CD4-positive, alpha-beta memory T cell (primary cell): Measurements from ENCODE around the gene ARHGAP22. TPM values are rescaled to one million over a fixed set of nuclear protein-coding genes. Genes with fewer than 3 reads are reported as not detected.
A peak's percentile ranks its signal among the peaks of the same experiment; 100 is the strongest.

ENCODE experiments used
- CTCF ChIA-PET: fragments of 350-600 bp; sonication (Branson Sonifier 250); formaldehyde crosslinking; loops from one replicate; lab custom pipeline; 2021; ENCODE audit warnings: inconsistent platforms; ENCODE audit not compliant: partially characterized antibody; lab: Charles Lee
- POLR2A ChIA-PET: fragments of 350-600 bp; sonication (Branson Sonifier 250); formaldehyde crosslinking; loops from one replicate; lab custom pipeline; 2021; ENCODE audit not compliant: partially characterized antibody; lab: Charles Lee
- DNase-seq, 5 donors: peaks; one replicate each; pipeline versions ENCODE4 v3.0.0 to v3.0.0-alpha.2; 2020 to 2022; ENCODE audit warnings: mixed read lengths in 1 of 5
- H3K27ac ChIP-seq: one replicate; pipeline ENCODE4 v1.7.0; 2013; ENCODE audit warnings: low read depth, low read length
- H3K27me3 ChIP-seq: 2 replicates; pipeline ENCODE4 v1.7.0; 2013; ENCODE audit warnings: mild to moderate bottlenecking, low read length, moderate library complexity; ENCODE audit not compliant: insufficient read depth
- H3K36me3 ChIP-seq: 2 replicates; pipeline ENCODE4 v1.7.0; 2013; ENCODE audit warnings: mild to moderate bottlenecking, low read length, moderate library complexity; ENCODE audit not compliant: insufficient read depth
- H3K4me1 ChIP-seq: 2 replicates; pipeline ENCODE4 v1.7.0; 2013; ENCODE audit warnings: mild to moderate bottlenecking, low read length, moderate library complexity; ENCODE audit not compliant: insufficient read depth
- H3K4me3 ChIP-seq, 2 donors: one replicate each; pipeline ENCODE4 v1.7.0; 2013; ENCODE audit warnings: low read length in 2 of 2, mild to moderate bottlenecking in 1 of 2
- H3K9me3 ChIP-seq, 2 donors: one replicate each; pipeline ENCODE4 v1.7.0; 2013; ENCODE audit warnings: low read length in 2 of 2, control low read depth in 1 of 2; ENCODE audit not compliant: control insufficient read depth in 1 of 2
- H3K27ac Mint-ChIP-seq, 7 donors: one replicate each; pipeline ENCODE4 v1.8.0; 2020 to 2021; ENCODE audit warnings: mixed read lengths in 7 of 7, mild to moderate bottlenecking in 6 of 7, inconsistent platforms in 3 of 7, moderate library complexity in 3 of 7
- H3K27me3 Mint-ChIP-seq, 2 donors: one replicate each; pipeline ENCODE4 v1.8.0; 2020 to 2021; ENCODE audit warnings: mixed read lengths in 2 of 2
- H3K36me3 Mint-ChIP-seq, 2 donors: one replicate each; pipeline ENCODE4 v1.8.0; 2020 to 2021; ENCODE audit warnings: mixed read lengths in 2 of 2, inconsistent platforms in 1 of 2, mild to moderate bottlenecking in 1 of 2
- H3K4me1 Mint-ChIP-seq, 4 donors: one replicate each; pipeline ENCODE4 v1.8.0; 2020 to 2021; ENCODE audit warnings: mixed read lengths in 4 of 4, mild to moderate bottlenecking in 1 of 4
- H3K4me3 Mint-ChIP-seq, 8 donors: one replicate each; pipeline ENCODE4 v1.8.0; 2020 to 2021; ENCODE audit warnings: mixed read lengths in 8 of 8, mild to moderate bottlenecking in 7 of 8, moderate library complexity in 6 of 8, inconsistent platforms in 3 of 8
- H3K9me3 Mint-ChIP-seq, 8 donors: one replicate each; pipeline ENCODE4 v1.8.0; 2020 to 2021; ENCODE audit warnings: mixed read lengths in 8 of 8, mild to moderate bottlenecking in 5 of 8, inconsistent platforms in 3 of 8, moderate library complexity in 1 of 8
- intact Hi-C: fragments of 100-400 bp; cut with micrococcal nuclease; formaldehyde crosslinking; loops from one replicate; pipeline ENCODE4 v1.15.1; 2023
- polyA plus RNA-seq, 2 donors: library from polyadenylated mRNA; unstranded; fragments of 300-500 nt; fragmentation: Illumina TruSeq; gene quantifications; one replicate each; pipeline ENCODE4 v1.2.3, GENCODE V29; 2021
- total RNA-seq, 2 experiments: library from RNA; stranded (reverse); gene quantifications; one replicate each; pipeline ENCODE4 v1.2.3, GENCODE V29; 2021

The ARHGAP22 gene
- total and polyA plus RNA-seq, 4 experiments from 2014 or later: 0.20 to 0.83 TPM; not detected in 2

DNA sequence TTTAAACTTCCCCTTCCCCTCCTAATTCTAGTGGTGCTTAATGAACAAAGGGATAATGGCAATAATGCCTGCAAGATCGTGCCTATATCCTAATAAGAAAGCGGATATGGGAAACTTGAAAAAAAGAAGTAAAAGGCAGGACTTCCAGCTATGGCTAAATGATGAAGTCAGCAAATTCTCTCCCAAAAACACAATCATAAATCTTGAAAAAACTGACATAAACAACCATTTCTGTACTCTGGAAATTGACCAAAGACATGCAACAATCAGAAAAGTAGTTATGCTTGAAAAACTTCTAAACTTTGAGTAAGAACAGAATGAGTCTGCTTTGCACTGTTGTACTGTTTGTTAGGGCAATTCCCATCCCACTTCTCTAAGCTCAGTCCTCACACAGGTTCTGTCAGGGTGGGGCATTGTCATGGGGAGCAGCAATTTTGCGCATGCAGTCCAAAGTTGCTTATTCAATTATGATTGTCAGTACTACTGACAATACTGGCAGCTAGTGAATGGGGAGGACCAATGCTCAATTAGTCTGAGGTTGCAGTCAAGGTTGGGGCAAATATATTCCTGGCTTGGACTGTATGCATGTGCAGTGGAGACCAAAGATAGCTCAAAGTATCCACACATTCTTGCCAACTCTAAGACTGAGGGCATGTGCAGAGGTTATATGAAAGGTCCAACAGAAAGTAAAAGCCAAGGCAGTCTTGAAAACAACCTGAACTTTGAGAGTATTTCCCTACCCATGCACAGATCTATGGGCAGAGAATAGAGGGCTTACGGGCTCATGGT, 34.1 kb upstream of the ARHGAP22 start:
- peaks cover 2 to 5% of the 10 kb centered on the region in 2 donors for H3K36me3 Mint-ChIP-seq
- no peak for DNase-seq
- peaks cover 2 to 12% (median 8%) of the 10 kb centered on the region in 4 donors for H3K4me1 Mint-ChIP-seq
- no peak overlapping the region for H3K27ac ChIP-seq
- H3K27ac Mint-ChIP-seq: no peak overlapping the region
- ChIA-PET POLR2A (no interaction called here), CTCF (interaction anchor here (1.0 to 1.8 kb wide), 2 partner anchors 17 to 20 kb away, joined by 3 to 8 read pairs; no protein-coding TSS in a partner anchor)
- H3K36me3 ChIP-seq: no peaks in the 10 kb centered on the region
- H3K4me1 ChIP-seq: peaks cover 6% of the 10 kb centered on the region
- no peaks in the 10 kb centered on the region for H3K27me3 ChIP-seq
- no peaks in the 10 kb centered on the region for H3K9me3 ChIP-seq
- H3K4me3 Mint-ChIP-seq: no peak overlapping the region
- no peak overlapping the region for H3K4me3 ChIP-seq
- H3K27me3 Mint-ChIP-seq: peaks cover 13 to 14% of the 10 kb centered on the region in 2 donors
- intact Hi-C loops: no loop called here
- H3K9me3 Mint-ChIP-seq: peaks cover 2 to 33% (median 22%) of the 10 kb centered on the region in 8 donors

DNA sequence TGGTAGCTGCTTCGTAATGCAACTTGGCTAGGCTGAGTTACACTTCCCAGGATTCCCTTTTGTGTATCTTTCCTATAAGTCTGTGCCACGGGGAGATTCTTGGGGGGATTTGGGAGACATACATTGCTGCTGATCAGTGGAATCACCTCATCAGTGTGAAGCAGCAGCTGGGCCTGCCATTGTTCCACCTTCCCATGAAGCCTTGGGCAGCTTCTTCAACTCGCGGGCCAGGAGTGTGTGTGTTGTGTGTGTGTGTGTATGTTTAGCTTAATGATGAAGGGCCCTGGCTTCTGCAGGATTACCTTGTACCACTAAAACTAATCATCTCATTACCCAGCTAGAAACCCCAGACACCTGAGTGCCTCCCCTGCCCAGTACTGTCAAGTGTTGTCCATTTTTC, 33.3 kb upstream of the ARHGAP22 start:
- no peaks in the 10 kb centered on the region for H3K9me3 ChIP-seq
- Mint-ChIP-seq H3K27ac (no peak overlapping the region), H3K27me3 (peaks cover 13 to 14% of the 10 kb centered on the region in 2 donors), H3K36me3 (peaks cover 2 to 5% of the 10 kb centered on the region in 2 donors), H3K4me3 (no peak overlapping the region), H3K4me1 (peaks cover 2 to 18% (median 13%) of the 10 kb centered on the region in 4 donors), H3K9me3 (peaks cover 2 to 33% (median 22%) of the 10 kb centered on the region in 8 donors)
- CTCF ChIA-PET: interaction anchor here (1.0 to 1.8 kb wide), 2 partner anchors 18 to 21 kb away, joined by 3 to 8 read pairs; no protein-coding TSS in a partner anchor
- DNase-seq: no peak
- H3K27ac ChIP-seq: no peak overlapping the region
- no peaks in the 10 kb centered on the region for H3K27me3 ChIP-seq
- no peaks in the 10 kb centered on the region for H3K36me3 ChIP-seq
- POLR2A ChIA-PET: no interaction called here
- peaks cover 13% of the 10 kb centered on the region for H3K4me1 ChIP-seq
- intact Hi-C loops: no loop called here
- H3K4me3 ChIP-seq: no peak overlapping the region

DNA sequence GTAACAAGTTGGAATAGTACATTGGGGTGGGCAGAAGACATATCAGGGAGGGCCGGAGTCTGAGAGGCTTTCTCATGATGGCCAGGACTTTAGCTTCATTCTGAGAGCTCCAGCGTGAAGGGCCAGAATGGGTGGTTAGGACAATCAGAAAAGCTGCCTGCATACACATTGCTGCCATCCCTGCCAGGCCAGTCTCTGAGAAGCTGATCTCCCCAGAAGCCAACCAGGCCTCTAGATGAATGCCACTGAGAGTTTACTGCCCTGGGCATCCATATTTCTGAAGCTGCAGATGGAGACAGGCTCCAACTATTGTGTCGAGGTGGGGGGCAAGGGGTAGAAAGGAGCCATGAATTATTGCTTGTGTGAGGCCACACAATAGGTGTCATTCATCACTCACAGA, 32.0 kb upstream of the ARHGAP22 start:
- Histone ChIP-seq H3K4me1 (peaks cover 13% of the 10 kb centered on the region), H3K9me3 (no peaks in the 10 kb centered on the region), H3K4me3 (no peak overlapping the region), H3K27ac (no peak overlapping the region), H3K36me3 (no peaks in the 10 kb centered on the region), H3K27me3 (no peaks in the 10 kb centered on the region)
- intact Hi-C loops: no loop called here
- Mint-ChIP-seq H3K4me1 (peaks cover 2 to 18% (median 13%) of the 10 kb centered on the region in 4 donors), H3K4me3 (no peak overlapping the region), H3K36me3 (peaks cover 2 to 5% of the 10 kb centered on the region in 2 donors), H3K9me3 (peaks cover 2 to 31% (median 20%) of the 10 kb centered on the region in 8 donors), H3K27me3 (peaks cover 13 to 17% of the 10 kb centered on the region in 2 donors), H3K27ac (peak overlapping the region in 1 of 7 donors; percentile 43)
- DNase-seq: no peak
- ChIA-PET POLR2A (no interaction called here), CTCF (no interaction called here)

DNA sequence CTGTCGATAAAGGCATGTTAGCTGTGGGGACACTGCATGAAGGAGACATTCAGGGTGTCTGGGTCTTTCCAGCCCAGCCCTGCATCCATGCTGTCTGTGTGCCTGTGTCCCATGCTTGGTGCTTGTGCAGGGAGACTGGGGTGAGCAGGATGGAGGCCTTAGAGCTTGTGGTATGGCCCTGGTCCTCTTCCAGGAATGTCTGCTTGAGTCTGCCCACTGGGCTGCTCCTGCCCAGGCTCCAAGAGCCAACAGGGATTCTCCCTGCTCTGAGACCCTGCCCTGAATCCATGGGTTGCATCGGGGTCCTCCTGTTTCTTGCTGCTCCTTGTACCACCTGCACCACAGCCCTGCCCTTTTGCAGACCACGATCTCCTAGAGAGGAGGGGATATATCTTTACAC, 31.4 kb upstream of the ARHGAP22 start:
- Mint-ChIP-seq H3K9me3 (peaks cover 2 to 26% (median 15%) of the 10 kb centered on the region in 8 donors), H3K36me3 (peaks cover 0 to 5% of the 10 kb centered on the region in 2 donors), H3K27me3 (peaks cover 13 to 17% of the 10 kb centered on the region in 2 donors), H3K27ac (no peak overlapping the region), H3K4me1 (peaks cover 2 to 18% (median 13%) of the 10 kb centered on the region in 4 donors), H3K4me3 (no peak overlapping the region)
- H3K36me3 ChIP-seq: no peaks in the 10 kb centered on the region
- POLR2A ChIA-PET: no interaction called here
- DNase-seq: no peak
- H3K4me3 ChIP-seq: no peak overlapping the region
- intact Hi-C loops: no loop called here
- peaks cover 13% of the 10 kb centered on the region for H3K4me1 ChIP-seq
- no peaks in the 10 kb centered on the region for H3K27me3 ChIP-seq
- CTCF ChIA-PET: interaction anchor here (1.5 kb wide), 1 partner anchor 21 kb away, joined by 5 read pairs; no protein-coding TSS in a partner anchor
- H3K9me3 ChIP-seq: no peaks in the 10 kb centered on the region
- H3K27ac ChIP-seq: no peak overlapping the region

DNA sequence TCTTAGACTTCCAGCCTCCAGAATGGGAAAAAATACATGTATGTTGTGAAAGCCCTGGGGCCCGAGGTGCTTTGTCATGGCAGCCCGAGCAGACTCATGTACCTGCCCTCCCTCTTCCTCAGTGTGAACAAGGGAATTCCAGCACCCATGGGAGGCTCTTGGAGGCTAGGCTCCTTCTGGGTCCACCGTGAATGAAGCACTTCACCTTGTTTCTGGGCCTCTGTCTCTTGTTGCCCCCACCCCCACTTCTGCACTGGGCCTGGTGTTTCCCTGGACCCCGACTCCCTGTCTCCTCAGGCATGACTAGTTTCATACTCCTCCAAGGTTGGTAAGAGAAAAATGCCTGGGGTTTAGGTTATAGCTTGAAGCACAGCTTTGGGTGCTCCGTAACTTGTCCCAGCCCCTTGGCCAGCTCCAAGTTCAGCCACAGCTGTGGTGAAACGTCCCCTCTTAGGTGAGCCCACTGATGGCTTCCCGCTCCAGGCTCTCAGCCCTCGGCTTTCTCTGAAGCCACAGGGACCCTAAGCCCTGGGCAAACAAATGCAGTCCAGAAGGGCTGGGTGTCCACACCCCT, 30.2 kb upstream of the ARHGAP22 start:
- Mint-ChIP-seq H3K36me3 (peaks cover 0 to 2% of the 10 kb centered on the region in 2 donors), H3K4me1 (peaks cover 2 to 18% (median 13%) of the 10 kb centered on the region in 4 donors), H3K27ac (peak overlapping the region in 1 of 7 donors; percentile 77), H3K9me3 (peaks cover 0 to 18% (median 8%) of the 10 kb centered on the region in 8 donors), H3K27me3 (peaks cover 13 to 17% of the 10 kb centered on the region in 2 donors), H3K4me3 (no peak overlapping the region)
- CTCF ChIA-PET: interaction anchor here (1.5 to 2.8 kb wide), 2 partner anchors 22 to 23 kb away, joined by 5 to 12 read pairs; no protein-coding TSS in a partner anchor
- no peaks in the 10 kb centered on the region for H3K27me3 ChIP-seq
- intact Hi-C loops: no loop called here
- POLR2A ChIA-PET: interaction anchor here (1.6 kb wide), 1 partner anchor 21 kb away, joined by 9 read pairs; no protein-coding TSS in a partner anchor
- no peaks in the 10 kb centered on the region for H3K9me3 ChIP-seq
- no peak overlapping the region for H3K27ac ChIP-seq
- peaks cover 13% of the 10 kb centered on the region for H3K4me1 ChIP-seq
- no peak overlapping the region for H3K4me3 ChIP-seq
- no peak for DNase-seq
- no peaks in the 10 kb centered on the region for H3K36me3 ChIP-seq

DNA sequence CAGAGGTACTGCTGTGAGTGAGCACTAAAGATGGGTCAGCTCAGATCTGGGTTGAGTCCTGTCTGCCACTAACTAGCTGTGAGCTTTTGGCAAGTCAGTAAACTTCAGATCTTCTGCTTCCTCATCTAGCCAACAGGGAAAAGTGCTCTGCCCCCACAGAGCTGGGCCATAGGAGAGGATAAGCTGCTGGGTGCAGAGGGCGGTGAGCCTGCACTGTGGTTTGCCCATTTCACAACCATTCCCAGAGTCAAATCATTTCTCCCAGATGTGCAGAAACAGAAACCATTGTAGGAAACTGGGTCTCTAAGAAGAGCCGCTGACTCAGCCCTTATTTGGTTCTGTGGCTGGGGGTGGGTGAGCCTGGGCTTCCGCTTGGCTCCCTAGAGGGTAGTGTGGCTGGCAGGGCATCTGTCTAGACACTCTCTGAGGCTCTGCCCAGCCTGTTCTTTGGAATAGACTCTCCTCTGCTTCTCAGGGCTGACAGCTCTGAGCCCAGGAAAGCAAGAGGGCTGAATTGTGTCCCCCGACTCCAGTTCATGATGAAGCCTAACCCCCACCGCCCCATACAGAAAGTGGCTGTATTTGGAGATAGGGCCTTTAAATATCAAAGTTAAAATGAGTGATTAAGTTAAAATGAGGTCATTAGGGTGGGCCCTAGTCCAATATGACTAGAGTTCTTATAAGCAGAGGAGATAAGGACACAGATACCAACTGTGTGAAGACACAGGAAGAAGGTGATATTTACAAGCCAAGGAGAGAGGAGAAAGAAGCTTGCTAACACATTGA, 29.5 kb upstream of the ARHGAP22 start:
- H3K27ac Mint-ChIP-seq: peak overlapping the region in 5 of 7 donors; percentile 32 to 77 (median 53)
- Histone ChIP-seq H3K4me1 (peaks cover 13% of the 10 kb centered on the region), H3K27me3 (no peaks in the 10 kb centered on the region), H3K27ac (no peak overlapping the region), H3K9me3 (no peaks in the 10 kb centered on the region), H3K4me3 (no peak overlapping the region), H3K36me3 (no peaks in the 10 kb centered on the region)
- peaks cover 0 to 12% (median 2%) of the 10 kb centered on the region in 8 donors for H3K9me3 Mint-ChIP-seq
- POLR2A ChIA-PET: interaction anchor here (1.6 kb wide), 1 partner anchor 22 kb away, joined by 9 read pairs; no protein-coding TSS in a partner anchor
- intact Hi-C loops: no loop called here
- H3K36me3 Mint-ChIP-seq: no peaks in the 10 kb centered on the region
- CTCF ChIA-PET: interaction anchor here (1.0 to 2.8 kb wide), 2 partner anchors 24 to 27 kb away, joined by 3 to 12 read pairs; no protein-coding TSS in a partner anchor
- DNase-seq: no peak
- H3K27me3 Mint-ChIP-seq: peaks cover 13 to 17% of the 10 kb centered on the region in 2 donors
- H3K4me1 Mint-ChIP-seq: peaks cover 2 to 18% (median 13%) of the 10 kb centered on the region in 4 donors
- peak overlapping the region in 7 of 8 donors; percentile 11 to 63 (median 46) for H3K4me3 Mint-ChIP-seq
